Measurements from ENCODE around the gene JMJD7.

JMJD7 gene

GRCh38 chr15:41806291-41807181 is 21.4 kb upstream of the JMJD7 start:
- Mint-ChIP-seq H3K4me1 (peaks cover 33% of the 10 kb centered on the region), H3K9me3 (no peaks in the 10 kb centered on the region), H3K4me3 (no peak overlapping the region), H3K27ac (peak overlapping the region; percentile 33), H3K36me3 (peaks cover 2% of the 10 kb centered on the region), H3K27me3 (no peaks in the 10 kb centered on the region)
- CTCF ChIA-PET: interaction anchor here (10.1 kb wide), 1 partner anchor 34 kb away, joined by 253 read pairs; the partner anchor contains the start of gene MAPKBP1
- DNase-seq: no peak

- no peak overlapping the region for H3K4me3 Mint-ChIP-seq
Observed at GRCh38 chr15:41809121-41809520, 18.8 kb upstream of the JMJD7 start.

GRCh38 chr15:41809526-41810220 is 18.2 kb upstream of the JMJD7 start:
- no peaks in the 10 kb centered on the region for H3K9me3 Mint-ChIP-seq
- peaks cover 40% of the 10 kb centered on the region for H3K4me1 Mint-ChIP-seq
- CTCF ChIA-PET: interaction anchor here (0.7 to 10.1 kb wide), 13 partner anchors 8 to 344 kb away, joined by 3 to 253 read pairs (median 15); partner anchors contain the start of gene MAPKBP1
- no peak overlapping the region for H3K4me3 Mint-ChIP-seq
- no peaks in the 10 kb centered on the region for H3K27me3 Mint-ChIP-seq
- peaks cover 10% of the 10 kb centered on the region for H3K36me3 Mint-ChIP-seq
- no peak for DNase-seq
- no peak overlapping the region for H3K27ac Mint-ChIP-seq

More at GRCh38 chr15:41809121-41809520, 18.8 kb upstream of the JMJD7 start:
- H3K36me3 Mint-ChIP-seq: peaks cover 8% of the 10 kb centered on the region
- no peaks in the 10 kb centered on the region for H3K27me3 Mint-ChIP-seq
- DNase-seq: no peak
- H3K9me3 Mint-ChIP-seq: no peaks in the 10 kb centered on the region
- H3K4me1 Mint-ChIP-seq: peaks cover 43% of the 10 kb centered on the region
- CTCF ChIA-PET: interaction anchor here (0.7 to 10.1 kb wide), 8 partner anchors 8 to 251 kb away, joined by 3 to 253 read pairs (median 17); partner anchors contain the start of gene MAPKBP1
- H3K27ac Mint-ChIP-seq: no peak overlapping the region

GRCh38 chr15:41810651-41811431 is 17.1 kb upstream of the JMJD7 start:
- Mint-ChIP-seq H3K27ac (peak overlapping the region; percentile 62), H3K27me3 (no peaks in the 10 kb centered on the region), H3K4me1 (peaks cover 30% of the 10 kb centered on the region), H3K4me3 (no peak overlapping the region), H3K36me3 (peaks cover 10% of the 10 kb centered on the region), H3K9me3 (no peaks in the 10 kb centered on the region)
- no peak for DNase-seq
- CTCF ChIA-PET: interaction anchor here (0.7 to 10.1 kb wide), 24 partner anchors 10 to 514 kb away, joined by 3 to 253 read pairs (median 6); partner anchors contain the start of genes MAPKBP1 and PLA2G4B

- Mint-ChIP-seq H3K4me1 (peaks cover 29% of the 10 kb centered on the region), H3K4me3 (no peak overlapping the region), H3K27me3 (no peaks in the 10 kb centered on the region), H3K27ac (peak overlapping the region; percentile 62), H3K36me3 (peaks cover 10% of the 10 kb centered on the region), H3K9me3 (no peaks in the 10 kb centered on the region)
- CTCF ChIA-PET: interaction anchor here (0.6 to 10.1 kb wide), 27 partner anchors 9 to 350 kb away, joined by 3 to 253 read pairs (median 6); partner anchors contain the start of genes MAPKBP1 and PLA2G4B
- peak; percentile 83 for DNase-seq
Observed at GRCh38 chr15:41811432-41812195, 16.3 kb upstream of the JMJD7 start.

GRCh38 chr15:41812820-41813375 is 15.0 kb upstream of the JMJD7 start:
- CTCF ChIA-PET: interaction anchor here (1.4 to 10.1 kb wide), 9 partner anchors 19 to 209 kb away, joined by 4 to 253 read pairs (median 18); partner anchors contain the start of gene MAPKBP1
- Mint-ChIP-seq H3K36me3 (peaks cover 19% of the 10 kb centered on the region), H3K27me3 (no peaks in the 10 kb centered on the region), H3K4me3 (no peak overlapping the region), H3K4me1 (peaks cover 29% of the 10 kb centered on the region), H3K27ac (no peak overlapping the region), H3K9me3 (no peaks in the 10 kb centered on the region)
- no peak for DNase-seq

- Mint-ChIP-seq H3K4me3 (no peak overlapping the region), H3K36me3 (peaks cover 21% of the 10 kb centered on the region), H3K9me3 (no peaks in the 10 kb centered on the region), H3K27ac (no peak overlapping the region), H3K27me3 (no peaks in the 10 kb centered on the region), H3K4me1 (peaks cover 29% of the 10 kb centered on the region)
- DNase-seq: no peak
- CTCF ChIA-PET: interaction anchor here (1.4 to 10.1 kb wide), 4 partner anchors 18 to 90 kb away, joined by 4 to 253 read pairs (median 44); partner anchors contain the start of gene MAPKBP1
Observed at GRCh38 chr15:41813426-41813825, 14.5 kb upstream of the JMJD7 start.

GRCh38 chr15:41814534-41814933 is 13.4 kb upstream of the JMJD7 start:
- Mint-ChIP-seq H3K4me1 (peaks cover 26% of the 10 kb centered on the region), H3K4me3 (no peak overlapping the region), H3K27ac (no peak overlapping the region), H3K9me3 (no peaks in the 10 kb centered on the region), H3K36me3 (peaks cover 26% of the 10 kb centered on the region), H3K27me3 (no peaks in the 10 kb centered on the region)
- DNase-seq: no peak
- CTCF ChIA-PET: interaction anchor here (1.4 to 10.1 kb wide), 2 partner anchors 17 to 42 kb away, joined by 4 to 253 read pairs; partner anchors contain the start of gene MAPKBP1

- peaks cover 7% of the 10 kb centered on the region for H3K4me1 Mint-ChIP-seq
- no peaks in the 10 kb centered on the region for H3K27me3 Mint-ChIP-seq
- CTCF ChIA-PET: no interaction called here
- no peak overlapping the region for H3K27ac Mint-ChIP-seq
- peaks cover 33% of the 10 kb centered on the region for H3K36me3 Mint-ChIP-seq
- no peak overlapping the region for H3K4me3 Mint-ChIP-seq
- H3K9me3 Mint-ChIP-seq: no peaks in the 10 kb centered on the region
- DNase-seq: no peak
Observed at GRCh38 chr15:41816788-41817187, 11.1 kb upstream of the JMJD7 start.

GRCh38 chr15:41817327-41817726 is 10.6 kb upstream of the JMJD7 start:
- no peak overlapping the region for H3K27ac Mint-ChIP-seq
- no peaks in the 10 kb centered on the region for H3K9me3 Mint-ChIP-seq
- H3K4me1 Mint-ChIP-seq: peaks cover 2% of the 10 kb centered on the region
- CTCF ChIA-PET: interaction anchor here (1.7 to 1.8 kb wide), 2 partner anchors 44 to 122 kb away, joined by 6 read pairs; no protein-coding TSS in a partner anchor
- no peak overlapping the region for H3K4me3 Mint-ChIP-seq
- DNase-seq: no peak
- H3K27me3 Mint-ChIP-seq: no peaks in the 10 kb centered on the region
- H3K36me3 Mint-ChIP-seq: peaks cover 31% of the 10 kb centered on the region

GRCh38 chr15:41817781-41818180 is 10.1 kb upstream of the JMJD7 start:
- no peaks in the 10 kb centered on the region for H3K27me3 Mint-ChIP-seq
- CTCF ChIA-PET: interaction anchor here (1.1 to 1.8 kb wide), 3 partner anchors 45 to 266 kb away, joined by 3 to 6 read pairs (median 6); no protein-coding TSS in a partner anchor
- H3K9me3 Mint-ChIP-seq: no peaks in the 10 kb centered on the region
- DNase-seq: no peak
- no peak overlapping the region for H3K4me3 Mint-ChIP-seq
- no peak overlapping the region for H3K27ac Mint-ChIP-seq
- H3K36me3 Mint-ChIP-seq: peaks cover 34% of the 10 kb centered on the region
- H3K4me1 Mint-ChIP-seq: no peaks in the 10 kb centered on the region

GRCh38 chr15:41819455-41820050 is 8.3 kb upstream of the JMJD7 start:
- Mint-ChIP-seq H3K9me3 (no peaks in the 10 kb centered on the region), H3K4me1 (no peaks in the 10 kb centered on the region), H3K36me3 (peaks cover 32% of the 10 kb centered on the region), H3K27me3 (no peaks in the 10 kb centered on the region), H3K4me3 (no peak overlapping the region), H3K27ac (peak overlapping the region; percentile 72)
- DNase-seq: no peak
- CTCF ChIA-PET: interaction anchor here (1.0 to 2.7 kb wide), 3 partner anchors 8 to 228 kb away, joined by 3 to 13 read pairs (median 8); partner anchors contain the start of gene MAPKBP1
